Breast epithelium (tissue), 3 donors: ENCODE measurements around the gene DAPK2.

Source experiments
- CTCF ChIP-seq, 3 donors: fragments of 450-650 bp; IDR thresholded peaks; one replicate each; pipeline ENCODE4 v1.5.1; 2016 to 2017; ENCODE audit warnings: antibody characterized with exemption in 3 of 3, mild to moderate bottlenecking in 3 of 3, moderate library complexity in 3 of 3
- POLR2A ChIP-seq: fragments of 450-650 bp; IDR thresholded peaks from one replicate; pipeline ENCODE4 v1.6.1; 2016; ENCODE audit warnings: antibody characterized with exemption, mild to moderate bottlenecking, moderate library complexity
- POLR2AphosphoS5 ChIP-seq, 3 donors: sonication (generic); formaldehyde crosslinking; IDR thresholded peaks; one replicate each; pipeline ENCODE4 v1.6.1; 2017; ENCODE audit warnings: antibody characterized with exemption in 3 of 3

GRCh38 chr15:63879995-63880394 lies 166.3 kb downstream of the DAPK2 start:
- TF ChIP-seq CTCF (IDR thresholded peaks at IDR 0.05): no peak
- no peak for TF ChIP-seq POLR2A
- TF ChIP-seq POLR2AphosphoS5 (IDR thresholded peaks at IDR 0.05): no peak
